Fibroblast of lung (primary cell): Measurements from ENCODE around the gene UBE2J2. TPM values are rescaled to one million over a fixed set of nuclear protein-coding genes. Genes with fewer than 3 reads are reported as not detected.

Experiments used
- DNase-seq, 2 donors: peaks; one replicate each; pipeline versions ENCODE4 v3.0.0 to v3.0.0-alpha.2; 2010; ENCODE audit warnings: low read depth in 2 of 2
- H2AFZ ChIP-seq: 2 replicates; pipeline ENCODE4 v1.5.1; 2012; ENCODE audit warnings: low read length, control low read depth, inconsistent platforms
- H3K27ac ChIP-seq: 2 replicates; pipeline ENCODE4 v1.5.1; 2011; ENCODE audit warnings: low read length, control low read depth; ENCODE audit not compliant: insufficient read depth
- H3K27me3 ChIP-seq: 2 replicates; pipeline ENCODE4 v1.5.1; 2011; ENCODE audit warnings: mild to moderate bottlenecking, low read length; ENCODE audit not compliant: control insufficient read depth, insufficient read depth
- H3K36me3 ChIP-seq: 2 replicates; pipeline ENCODE4 v1.5.1; 2011; ENCODE audit warnings: low read length; ENCODE audit not compliant: control insufficient read depth, insufficient read depth
- H3K4me1 ChIP-seq: 2 replicates; pipeline ENCODE4 v1.5.1; 2011; ENCODE audit warnings: low read length; ENCODE audit not compliant: control insufficient read depth, insufficient read depth; ENCODE audit errors: extremely low read depth
- H3K4me2 ChIP-seq: 2 replicates; pipeline ENCODE4 v1.5.1; 2011; ENCODE audit warnings: low read length, control low read depth; ENCODE audit not compliant: insufficient read depth; ENCODE audit errors: extremely low read depth
- H3K4me3 ChIP-seq, 4 experiments: fragments of 200-600 bp in 1 of 4; sonication (generic) in 1 of 4; replicated peaks in 1 of 4; 2 replicates each; pipeline ENCODE4 v1.5.1; 2011 to 2016; ENCODE audit warnings: low read length in 4 of 4, low read depth in 3 of 4, mild to moderate bottlenecking in 3 of 4, control low read depth in 2 of 4, inconsistent platforms in 1 of 4, mixed read lengths in 1 of 4; ENCODE audit not compliant: insufficient read depth in 1 of 4; ENCODE audit errors: control extremely low read depth in 1 of 4
- H3K79me2 ChIP-seq: 2 replicates; pipeline ENCODE4 v1.5.1; 2012; ENCODE audit warnings: mild to moderate bottlenecking, low read length, inconsistent platforms; ENCODE audit not compliant: control insufficient read depth, insufficient read depth
- H3K9ac ChIP-seq: 2 replicates; pipeline ENCODE4 v1.5.1; 2011; ENCODE audit warnings: mild to moderate bottlenecking, low read length, control low read depth; ENCODE audit not compliant: insufficient read depth
- H3K9me3 ChIP-seq: 2 replicates; pipeline ENCODE4 v1.5.1; 2012; ENCODE audit warnings: low read depth, low read length; ENCODE audit not compliant: control insufficient read depth, insufficient read depth
- H4K20me1 ChIP-seq: 2 replicates; pipeline ENCODE4 v1.5.1; 2011; ENCODE audit warnings: low read length; ENCODE audit not compliant: control insufficient read depth, insufficient read depth; ENCODE audit errors: extremely low read depth
- CTCF ChIP-seq, 2 donors: IDR thresholded peaks in 1 of 2; conservative IDR thresholded peaks in 1 of 2; 1 replicate in 1 of 2; 2 replicates in 1 of 2; pipeline ENCODE4 v1.5.1; 2011 to 2012; ENCODE audit warnings: low read length in 2 of 2, control low read depth in 1 of 2, inconsistent platforms in 1 of 2, low read depth in 1 of 2, mild to moderate bottlenecking in 1 of 2
- EZH2 ChIP-seq: IDR thresholded peaks from 2 replicates; pipeline ENCODE4 v1.5.1; 2012; ENCODE audit warnings: low read length, control low read depth, mild to moderate bottlenecking; ENCODE audit errors: missing control alignments
- polyA plus RNA-seq, 2 donors: library from polyadenylated mRNA; depleted of rRNA in 1 of 2; stranded (reverse) in 1 of 2; unstranded in 1 of 2; fragments of >200 nt; gene quantifications; 2 replicates each; pipeline ENCODE4 v1.2.1, GENCODE V29; 2011 to 2012; ENCODE audit warnings: missing spikeins in 1 of 2
- total RNA-seq: library from RNA; depleted of rRNA; stranded (reverse); fragments of >200 nt; gene quantifications from 2 replicates; pipeline ENCODE4 v1.2.1, GENCODE V29; 2014

The UBE2J2 gene
- total and polyA plus RNA-seq, 2 donors (not counting 1 experiment from before 2014, with no cell fraction given): 32.3 to 47.2 TPM

DNA sequence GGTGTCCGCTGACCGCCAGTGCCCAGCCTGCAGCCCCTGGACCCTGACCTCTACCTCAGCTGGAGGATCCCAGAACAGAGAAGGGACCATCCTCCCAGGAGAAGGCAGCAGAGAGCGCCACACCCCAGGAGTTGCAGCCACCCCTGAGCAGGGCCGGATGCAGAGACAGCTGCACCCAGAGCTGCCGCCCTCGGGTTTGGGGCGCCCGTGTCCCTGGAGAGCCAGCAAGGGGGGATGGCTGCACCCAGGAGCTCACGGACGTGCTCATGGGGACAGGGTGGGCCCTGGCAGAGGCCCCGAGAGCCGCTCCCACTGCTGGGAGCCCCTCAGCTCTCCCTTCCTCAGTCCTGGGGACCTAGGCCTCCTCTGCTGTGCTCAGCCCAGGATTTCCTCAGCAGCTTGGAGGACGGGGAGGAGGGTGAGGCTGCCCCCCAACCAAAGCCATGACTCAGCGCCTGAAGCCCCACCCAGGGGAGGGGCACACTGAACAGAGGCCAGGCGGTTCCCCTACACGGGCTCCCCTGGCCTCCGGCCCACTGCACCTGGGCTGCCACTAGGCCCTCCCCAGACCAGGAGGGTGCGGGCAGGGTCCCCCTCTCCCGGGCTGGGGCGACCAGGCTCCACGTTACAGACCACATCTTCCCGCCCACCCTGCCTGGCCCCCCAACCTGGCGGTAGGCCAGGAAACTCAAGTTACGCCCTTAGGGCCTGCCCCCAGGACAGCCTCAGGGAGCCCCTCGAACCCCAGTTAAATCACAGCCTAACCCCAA lies 31.8 kb upstream of the UBE2J2 start:
- Histone ChIP-seq H3K79me2 (peaks cover 48% of the 10 kb centered on the region), H3K4me1 (peaks cover 23% of the 10 kb centered on the region), H3K9me3 (no peaks in the 10 kb centered on the region), H2AFZ (no peak overlapping the region), H3K4me2 (peak overlapping the region; percentile 99), H4K20me1 (no peaks in the 10 kb centered on the region), H3K27me3 (no peaks in the 10 kb centered on the region), H3K36me3 (peaks cover 13% of the 10 kb centered on the region), H3K4me3 (peak overlapping the region; percentile 66 to 84 (median 78)), H3K9ac (peak overlapping the region; percentile 48), H3K27ac (peak overlapping the region; percentile 39)
- DNase-seq: peak; percentile 73 to 80
- TF ChIP-seq EZH2 (no peak), CTCF (conservative IDR thresholded peaks at IDR 0.05 in 1 of 2, IDR thresholded peaks at IDR 0.05 in 1 of 2; ENCODE audit: low read depth in 1 of 2, low read length in 2 of 2) (no peak)

- H3K27ac ChIP-seq: peak overlapping the region; percentile 39
- TF ChIP-seq CTCF (conservative IDR thresholded peaks at IDR 0.05 in 1 of 2, IDR thresholded peaks at IDR 0.05 in 1 of 2; ENCODE audit: low read depth in 1 of 2, low read length in 2 of 2) (no peak), EZH2 (no peak)
- H3K4me2 ChIP-seq: peak overlapping the region; percentile 99
- H3K9me3 ChIP-seq: no peaks in the 10 kb centered on the region
- H3K79me2 ChIP-seq: peaks cover 46% of the 10 kb centered on the region
- no peak overlapping the region for H2AFZ ChIP-seq
- H3K27me3 ChIP-seq: no peaks in the 10 kb centered on the region
- peaks cover 12% of the 10 kb centered on the region for H3K36me3 ChIP-seq
- H3K9ac ChIP-seq: peak overlapping the region; percentile 39
- no peaks in the 10 kb centered on the region for H4K20me1 ChIP-seq
- peak overlapping the region; percentile 31 to 84 (median 78) for H3K4me3 ChIP-seq
- peaks cover 21% of the 10 kb centered on the region for H3K4me1 ChIP-seq
- DNase-seq: peak; percentile 73 to 79
These were observed 31.0 kb upstream of the UBE2J2 start for GRCh38 chr1:1304331-1305299.

DNA sequence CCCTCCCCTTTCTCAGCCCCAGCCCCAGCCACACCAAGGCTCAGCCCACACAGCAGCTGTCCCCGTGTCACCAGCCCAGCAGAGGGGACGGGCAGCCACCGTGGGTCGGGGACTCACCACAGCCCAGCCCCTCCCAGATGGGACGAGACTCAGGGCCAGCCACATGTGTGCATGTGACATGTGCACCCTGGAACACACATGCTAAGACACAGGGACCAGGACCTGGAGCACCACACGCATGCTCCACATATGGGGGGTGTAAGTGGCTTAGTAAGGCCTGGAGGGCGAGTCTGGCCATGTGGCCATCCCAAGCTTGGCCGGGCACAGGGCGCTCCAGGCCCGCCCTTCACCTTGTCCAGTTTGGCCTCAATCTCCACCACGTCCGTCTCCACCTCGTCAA lies 30.1 kb upstream of the UBE2J2 start:
- Histone ChIP-seq H3K79me2 (peaks cover 38% of the 10 kb centered on the region), H3K9me3 (no peaks in the 10 kb centered on the region), H3K4me2 (peak overlapping the region; percentile 8), H3K4me1 (peaks cover 18% of the 10 kb centered on the region), H3K27me3 (no peaks in the 10 kb centered on the region), H3K9ac (no peak overlapping the region), H3K4me3 (no peak overlapping the region), H4K20me1 (no peaks in the 10 kb centered on the region), H3K36me3 (peaks cover 13% of the 10 kb centered on the region), H2AFZ (no peak overlapping the region), H3K27ac (no peak overlapping the region)
- no peak for DNase-seq
- TF ChIP-seq CTCF (conservative IDR thresholded peaks at IDR 0.05 in 1 of 2, IDR thresholded peaks at IDR 0.05 in 1 of 2; ENCODE audit: low read depth in 1 of 2, low read length in 2 of 2) (no peak), EZH2 (no peak)
